ENCODE measurements around the gene MAP3K2.

MAP3K2 gene

GRCh38 chr2:127389778-127390435, 2.1 kb upstream of the MAP3K2 start:
- no peak for DNase-seq (ENCODE audit: low spot score)
- Histone ChIP-seq H4K8ac (ENCODE audit: low read depth, low read length) (no peak overlapping the region), H3K4me3 (ENCODE audit: low read length in 2 of 2) (no peak overlapping the region), H3K9me3 (replicated peaks in 1 of 2; ENCODE audit: control insufficient read depth in 2 of 2, insufficient read depth in 1 of 2, low read depth in 1 of 2, low read length in 2 of 2) (peaks cover 0 to 3% of the 10 kb centered on the region in 2 donors), H3K18ac (ENCODE audit: low read length) (no peak overlapping the region), H3K4me1 (ENCODE audit: control insufficient read depth in 2 of 2, insufficient read depth in 1 of 2, low read depth in 1 of 2, low read length in 2 of 2) (peaks cover 10 to 12% of the 10 kb centered on the region in 2 donors), H3K4ac (ENCODE audit: low read length) (no peak overlapping the region), H2AFZ (ENCODE audit: low read length) (no peak overlapping the region), H3K79me1 (ENCODE audit: low read depth, low read length) (peaks cover 5% of the 10 kb centered on the region), H3K23ac (ENCODE audit: low read depth, low read length, poor library complexity) (no peak overlapping the region), H3K14ac (ENCODE audit: low read length) (no peak overlapping the region), H2AK5ac (ENCODE audit: low read depth, low read length) (no peak overlapping the region), H3K4me2 (ENCODE audit: insufficient read depth, low read length, poor library complexity, severe bottlenecking) (no peak overlapping the region), H2BK12ac (ENCODE audit: low read length) (no peak overlapping the region), H2BK15ac (ENCODE audit: low read length) (no peak overlapping the region), H3K9ac (ENCODE audit: low read depth, low read length, poor library complexity) (no peak overlapping the region), H2BK5ac (ENCODE audit: low read length) (no peak overlapping the region), H3K27me3 (ENCODE audit: control insufficient read depth in 3 of 3, insufficient read depth in 3 of 3, low read depth in 1 of 3, low read length in 3 of 3) (peaks cover 0 to 4% (median 0%) of the 10 kb centered on the region in 3 experiments), H3K36me3 (replicated peaks in 1 of 2; ENCODE audit: control insufficient read depth in 2 of 2, insufficient read depth in 2 of 2, low read length in 2 of 2) (peaks cover 0 to 3% of the 10 kb centered on the region in 2 donors), H3K27ac (replicated peaks; ENCODE audit: low read length) (no peak overlapping the region), H2BK120ac (ENCODE audit: low read depth, low read length) (no peak overlapping the region), H4K91ac (ENCODE audit: low read depth, low read length, poor library complexity) (no peak overlapping the region)
- no CpG with 5 or more reads among the region's 5 CpGs for WGBS, 2 donors (ENCODE audit: extremely low coverage in 2 of 2, insufficient read length in 2 of 2, insufficient replicate concordance in 1 of 2)

GRCh38 chr2:127388423-127389164, 819 bp upstream of the MAP3K2 start:
- H3K79me1 ChIP-seq (ENCODE audit: low read depth, low read length), result peaks cover 5% of the 10 kb centered on the region
- H3K18ac ChIP-seq (ENCODE audit: low read length), result no peak overlapping the region
- no peak overlapping the region for H4K8ac ChIP-seq (ENCODE audit: low read depth, low read length)
- H2BK120ac ChIP-seq (ENCODE audit: low read depth, low read length), result no peak overlapping the region
- H3K4me1 ChIP-seq (ENCODE audit: control insufficient read depth in 2 of 2, insufficient read depth in 1 of 2, low read depth in 1 of 2, low read length in 2 of 2), result peaks cover 9 to 10% of the 10 kb centered on the region in 2 donors
- H3K4me2 ChIP-seq (ENCODE audit: insufficient read depth, low read length, poor library complexity, severe bottlenecking), result peak overlapping the region; percentile 55
- peaks cover 0 to 4% (median 0%) of the 10 kb centered on the region in 3 experiments for H3K27me3 ChIP-seq (ENCODE audit: control insufficient read depth in 3 of 3, insufficient read depth in 3 of 3, low read depth in 1 of 3, low read length in 3 of 3)
- H2AK5ac ChIP-seq (ENCODE audit: low read depth, low read length), result no peak overlapping the region
- H4K91ac ChIP-seq (ENCODE audit: low read depth, low read length, poor library complexity), result no peak overlapping the region
- no peak overlapping the region for H2BK12ac ChIP-seq (ENCODE audit: low read length)
- peaks cover 0 to 6% of the 10 kb centered on the region in 2 donors for H3K36me3 ChIP-seq (replicated peaks in 1 of 2; ENCODE audit: control insufficient read depth in 2 of 2, insufficient read depth in 2 of 2, low read length in 2 of 2)
- no peak overlapping the region for H3K9ac ChIP-seq (ENCODE audit: low read depth, low read length, poor library complexity)
- no peak overlapping the region for H2BK5ac ChIP-seq (ENCODE audit: low read length)
- H3K9me3 ChIP-seq (replicated peaks in 1 of 2; ENCODE audit: control insufficient read depth in 2 of 2, insufficient read depth in 1 of 2, low read depth in 1 of 2, low read length in 2 of 2), result no peaks in the 10 kb centered on the region
- WGBS, 2 donors (ENCODE audit: extremely low coverage in 2 of 2, insufficient read length in 2 of 2, insufficient replicate concordance in 1 of 2), result 100% methylated on average over 1 of the region's 8 CpGs; no CpG with 5 or more reads in 1 of the 2 donors
- no peak for DNase-seq (ENCODE audit: low spot score)
- peak overlapping the region; percentile 61 to 67 for H3K4me3 ChIP-seq (ENCODE audit: low read length in 2 of 2)
- no peak overlapping the region for H3K23ac ChIP-seq (ENCODE audit: low read depth, low read length, poor library complexity)
- H2BK15ac ChIP-seq (ENCODE audit: low read length), result no peak overlapping the region
- H3K4ac ChIP-seq (ENCODE audit: low read length), result no peak overlapping the region
- H3K14ac ChIP-seq (ENCODE audit: low read length), result no peak overlapping the region
- H3K27ac ChIP-seq (replicated peaks; ENCODE audit: low read length), result no peak overlapping the region
- peak overlapping the region; percentile 97 for H2AFZ ChIP-seq (ENCODE audit: low read length)

- WGBS, 2 donors (ENCODE audit: extremely low coverage in 2 of 2, insufficient read length in 2 of 2, insufficient replicate concordance in 1 of 2), result no CpG with 5 or more reads among the region's 58 CpGs
Observed at GRCh38 chr2:127386764-127387654, 766 bp downstream of the MAP3K2 start.

More at GRCh38 chr2:127386764-127387654, 766 bp downstream of the MAP3K2 start:
- peak; percentile 80 for DNase-seq (ENCODE audit: low spot score)
- H2AFZ ChIP-seq (ENCODE audit: low read length), result peak overlapping the region; percentile 97
- peak overlapping the region; percentile 97 for H3K9ac ChIP-seq (ENCODE audit: low read depth, low read length, poor library complexity)
- no peak overlapping the region for H2AK5ac ChIP-seq (ENCODE audit: low read depth, low read length)
- peak overlapping the region; percentile 95 for H3K27ac ChIP-seq (replicated peaks; ENCODE audit: low read length)
- H2BK12ac ChIP-seq (ENCODE audit: low read length), result no peak overlapping the region
- H4K8ac ChIP-seq (ENCODE audit: low read depth, low read length), result no peak overlapping the region
- H3K23ac ChIP-seq (ENCODE audit: low read depth, low read length, poor library complexity), result peak overlapping the region; percentile 97
- H2BK15ac ChIP-seq (ENCODE audit: low read length), result peak overlapping the region; percentile 51
- H4K91ac ChIP-seq (ENCODE audit: low read depth, low read length, poor library complexity), result no peak overlapping the region
- no peaks in the 10 kb centered on the region for H3K9me3 ChIP-seq (replicated peaks in 1 of 2; ENCODE audit: control insufficient read depth in 2 of 2, insufficient read depth in 1 of 2, low read depth in 1 of 2, low read length in 2 of 2)
- peaks cover 8% of the 10 kb centered on the region for H3K79me1 ChIP-seq (ENCODE audit: low read depth, low read length)
- peak overlapping the region; percentile 42 for H3K4ac ChIP-seq (ENCODE audit: low read length)
- H3K27me3 ChIP-seq (ENCODE audit: control insufficient read depth in 3 of 3, insufficient read depth in 3 of 3, low read depth in 1 of 3, low read length in 3 of 3), result peaks cover 0 to 4% (median 0%) of the 10 kb centered on the region in 3 experiments
- peaks cover 9 to 10% of the 10 kb centered on the region in 2 donors for H3K4me1 ChIP-seq (ENCODE audit: control insufficient read depth in 2 of 2, insufficient read depth in 1 of 2, low read depth in 1 of 2, low read length in 2 of 2)
- peak overlapping the region; percentile 71 for H3K4me2 ChIP-seq (ENCODE audit: insufficient read depth, low read length, poor library complexity, severe bottlenecking)
- H3K4me3 ChIP-seq (ENCODE audit: low read length in 2 of 2), result peak overlapping the region; percentile 61 to 97
- H2BK5ac ChIP-seq (ENCODE audit: low read length), result peak overlapping the region; percentile 96
- H3K14ac ChIP-seq (ENCODE audit: low read length), result no peak overlapping the region
- H3K36me3 ChIP-seq (replicated peaks in 1 of 2; ENCODE audit: control insufficient read depth in 2 of 2, insufficient read depth in 2 of 2, low read length in 2 of 2), result peaks cover 0 to 6% of the 10 kb centered on the region in 2 donors
- peak overlapping the region; percentile 99 for H3K18ac ChIP-seq (ENCODE audit: low read length)
- no peak overlapping the region for H2BK120ac ChIP-seq (ENCODE audit: low read depth, low read length)
